DND-41 (cell line): ENCODE measurements around the gene NAA50.

Experiments used
- CTCF ChIP-seq: IDR thresholded peaks from 2 replicates; pipeline ENCODE4 v1.5.1; 2012; ENCODE audit warnings: borderline replicate concordance, low read length, moderate library complexity, mild to moderate bottlenecking; ENCODE audit not compliant: poor library complexity, severe bottlenecking; ENCODE audit errors: extremely low read depth
- EZH2 ChIP-seq: IDR thresholded peaks from 3 replicates; pipeline ENCODE4 v1.6.1; 2012; ENCODE audit warnings: borderline replicate concordance, low read depth, mild to moderate bottlenecking, moderate library complexity, low read length, inconsistent platforms; ENCODE audit not compliant: severe bottlenecking

- no peak for TF ChIP-seq CTCF
- no peak for TF ChIP-seq EZH2
Observed at GRCh38 chr3:113743006-113743630, 2.9 kb downstream of the NAA50 start.
